Neural progenitor cell (in vitro differentiated cells): ENCODE data around the gene DYNLRB1. TPM values are rescaled to one million over a fixed set of nuclear protein-coding genes. Genes with fewer than 3 reads are reported as not detected.

ENCODE experiments used
- DNase-seq: peaks from one replicate; pipeline ENCODE4 v3.0.0-alpha.2; 2016; ENCODE audit warnings: low spot score
- H2AFZ ChIP-seq: fragments of 200-600 bp; sonication (generic); replicated peaks from 2 replicates; pipeline ENCODE4 v1.6.1; 2016; ENCODE audit warnings: antibody characterized with exemption
- H3F3A ChIP-seq: fragments of 200-600 bp; sonication (generic); 2 replicates; pipeline ENCODE4 v1.6.1; 2016; ENCODE audit warnings: antibody characterized with exemption, low read depth
- H3K27ac ChIP-seq: fragments of 200-600 bp; sonication (generic); 2 replicates; pipeline ENCODE4 v1.5.1; 2016; ENCODE audit warnings: mild to moderate bottlenecking
- H3K27me3 ChIP-seq: fragments of 200-600 bp; sonication (generic); 2 replicates; pipeline ENCODE4 v1.6.1; 2016; ENCODE audit warnings: mild to moderate bottlenecking, moderate library complexity
- H3K36me3 ChIP-seq: fragments of 200-600 bp; sonication (generic); 2 replicates; pipeline ENCODE4 v1.5.1; 2016
- H3K4me1 ChIP-seq: fragments of 200-600 bp; sonication (generic); 2 replicates; pipeline ENCODE4 v1.6.1; 2016; ENCODE audit warnings: mixed run types
- H3K4me2 ChIP-seq: fragments of 200-600 bp; sonication (generic); 2 replicates; pipeline ENCODE4 v1.6.1; 2016
- H3K4me3 ChIP-seq: fragments of 200-600 bp; sonication (generic); 2 replicates; pipeline ENCODE4 v1.5.1; 2016
- H3K79me2 ChIP-seq: fragments of 200-600 bp; sonication (generic); 2 replicates; pipeline ENCODE4 v1.6.1; 2016; ENCODE audit warnings: low read depth
- H3K9ac ChIP-seq: fragments of 200-600 bp; sonication (generic); 2 replicates; pipeline ENCODE4 v1.6.1; 2016
- H3K9me3 ChIP-seq: fragments of 200-600 bp; sonication (generic); 2 replicates; pipeline ENCODE4 v1.5.1; 2016; ENCODE audit warnings: low read depth
- H4K20me1 ChIP-seq: fragments of 200-600 bp; sonication (generic); 2 replicates; pipeline ENCODE4 v1.6.1; 2016; ENCODE audit warnings: low read depth
- H3K27ac Mint-ChIP-seq: 3 replicates; pipeline ENCODE4 v1.8.0; 2021; ENCODE audit warnings: mixed read lengths
- H3K27me3 Mint-ChIP-seq: 2 replicates; pipeline ENCODE4 v1.8.0; 2022; ENCODE audit warnings: low read depth, mild to moderate bottlenecking, inconsistent platforms, moderate library complexity, mixed read lengths; ENCODE audit not compliant: insufficient read depth
- H3K36me3 Mint-ChIP-seq: 3 replicates; pipeline ENCODE4 v1.8.0; 2021; ENCODE audit warnings: mixed read lengths
- H3K4me1 Mint-ChIP-seq: 3 replicates; pipeline ENCODE4 v1.8.0; 2021; ENCODE audit warnings: mixed read lengths
- H3K4me3 Mint-ChIP-seq: 3 replicates; pipeline ENCODE4 v1.8.0; 2021; ENCODE audit warnings: mild to moderate bottlenecking, moderate library complexity, mixed read lengths
- H3K9me3 Mint-ChIP-seq: 3 replicates; pipeline ENCODE4 v1.8.0; 2020; ENCODE audit warnings: mixed read lengths
- CTCF ChIP-seq: fragments of 200-600 bp; sonication (generic); IDR thresholded peaks from 2 replicates; pipeline ENCODE4 v1.5.1; 2017; ENCODE audit warnings: antibody characterized with exemption, mild to moderate bottlenecking
- EZH2 ChIP-seq: fragments of 200-600 bp; sonication (generic); IDR thresholded peaks from 2 replicates; pipeline ENCODE4 v1.6.1; 2017; ENCODE audit warnings: antibody characterized with exemption, mild to moderate bottlenecking, moderate library complexity
- EZH2phosphoT487 ChIP-seq: fragments of 200-600 bp; sonication (generic); IDR thresholded peaks from 2 replicates; pipeline ENCODE4 v1.6.1; 2017; ENCODE audit warnings: antibody characterized with exemption
- total RNA-seq: library from RNA; depleted of rRNA; stranded (reverse); fragments of >200 nt; gene quantifications from 2 replicates; pipeline ENCODE4 v1.2.3, GENCODE V29; 2015; ENCODE audit warnings: low replicate concordance

The DYNLRB1 gene
- total RNA-seq, 1 donor from 2014 or later: 73.1 TPM

- no peak overlapping the region for H3K9ac ChIP-seq
- TF ChIP-seq EZH2 (no peak), EZH2phosphoT487 (no peak), CTCF (no peak)
- no peaks in the 10 kb centered on the region for H3K36me3 ChIP-seq
- H3K4me3 ChIP-seq: no peak overlapping the region
- Mint-ChIP-seq H3K4me3 (no peak overlapping the region), H3K9me3 (no peaks in the 10 kb centered on the region), H3K27ac (no peak overlapping the region), H3K36me3 (peaks cover 36% of the 10 kb centered on the region), H3K27me3 (peaks cover 2% of the 10 kb centered on the region), H3K4me1 (peaks cover 19% of the 10 kb centered on the region)
- no peaks in the 10 kb centered on the region for H3K4me1 ChIP-seq
- DNase-seq: no peak
- H3K27me3 ChIP-seq: no peaks in the 10 kb centered on the region
- H3K9me3 ChIP-seq: no peaks in the 10 kb centered on the region
- no peak overlapping the region for H3K4me2 ChIP-seq
- no peak overlapping the region for H2AFZ ChIP-seq
- no peak overlapping the region for H3K27ac ChIP-seq
- peaks cover 54% of the 10 kb centered on the region for H4K20me1 ChIP-seq
- peaks cover 4% of the 10 kb centered on the region for H3K79me2 ChIP-seq
- no peaks in the 10 kb centered on the region for H3F3A ChIP-seq
Measured at GRCh38 chr20:34532320-34532719, 16.1 kb downstream of the DYNLRB1 start.

- no peak for DNase-seq
- Histone ChIP-seq H3K9me3 (no peaks in the 10 kb centered on the region), H3K4me2 (no peak overlapping the region), H4K20me1 (peaks cover 54% of the 10 kb centered on the region), H3K27ac (no peak overlapping the region), H2AFZ (no peak overlapping the region), H3K9ac (no peak overlapping the region), H3K4me3 (no peak overlapping the region), H3K36me3 (no peaks in the 10 kb centered on the region), H3K27me3 (no peaks in the 10 kb centered on the region), H3K4me1 (no peaks in the 10 kb centered on the region), H3K79me2 (peaks cover 4% of the 10 kb centered on the region), H3F3A (no peaks in the 10 kb centered on the region)
- Mint-ChIP-seq H3K4me1 (peaks cover 19% of the 10 kb centered on the region), H3K27me3 (peaks cover 2% of the 10 kb centered on the region), H3K27ac (no peak overlapping the region), H3K4me3 (no peak overlapping the region), H3K9me3 (no peaks in the 10 kb centered on the region), H3K36me3 (peaks cover 38% of the 10 kb centered on the region)
- no peak for TF ChIP-seq EZH2phosphoT487
- no peak for TF ChIP-seq EZH2
- no peak for TF ChIP-seq CTCF
Measured at GRCh38 chr20:34532756-34533155, 16.5 kb downstream of the DYNLRB1 start.

- Histone ChIP-seq H2AFZ (no peak overlapping the region), H3K4me3 (no peak overlapping the region), H3F3A (peaks cover 3% of the 10 kb centered on the region), H3K79me2 (peaks cover 4% of the 10 kb centered on the region), H4K20me1 (peaks cover 57% of the 10 kb centered on the region), H3K9me3 (no peaks in the 10 kb centered on the region), H3K36me3 (no peaks in the 10 kb centered on the region), H3K27ac (no peak overlapping the region), H3K4me1 (no peaks in the 10 kb centered on the region), H3K9ac (no peak overlapping the region), H3K27me3 (no peaks in the 10 kb centered on the region), H3K4me2 (no peak overlapping the region)
- H3K27ac Mint-ChIP-seq: peak overlapping the region; percentile 69
- H3K4me3 Mint-ChIP-seq: no peak overlapping the region
- no peak for TF ChIP-seq EZH2phosphoT487
- no peak for TF ChIP-seq CTCF
- TF ChIP-seq EZH2: no peak
- H3K4me1 Mint-ChIP-seq: peaks cover 19% of the 10 kb centered on the region
- no peaks in the 10 kb centered on the region for H3K9me3 Mint-ChIP-seq
- DNase-seq: no peak
- H3K27me3 Mint-ChIP-seq: peaks cover 2% of the 10 kb centered on the region
- peaks cover 27% of the 10 kb centered on the region for H3K36me3 Mint-ChIP-seq
Measured at GRCh38 chr20:34534391-34535165, 18.4 kb downstream of the DYNLRB1 start.
